GM12875 (cell line): ENCODE data around the gene MFAP3.

ENCODE experiments used
- H3K4me3 ChIP-seq: one replicate; pipeline ENCODE4 v1.5.1; 2011; ENCODE audit warnings: low read depth, low read length, control low read depth
- TF ChIP-seq, protein P1 (sequence below): IDR thresholded peaks from 2 replicates; pipeline ENCODE4 v1.5.1; 2011; ENCODE audit warnings: low read depth, mild to moderate bottlenecking, control low read depth, inconsistent platforms, low read length, moderate library complexity, borderline replicate concordance; ENCODE audit not compliant: insufficient read depth

MFAP3 gene

DNA sequence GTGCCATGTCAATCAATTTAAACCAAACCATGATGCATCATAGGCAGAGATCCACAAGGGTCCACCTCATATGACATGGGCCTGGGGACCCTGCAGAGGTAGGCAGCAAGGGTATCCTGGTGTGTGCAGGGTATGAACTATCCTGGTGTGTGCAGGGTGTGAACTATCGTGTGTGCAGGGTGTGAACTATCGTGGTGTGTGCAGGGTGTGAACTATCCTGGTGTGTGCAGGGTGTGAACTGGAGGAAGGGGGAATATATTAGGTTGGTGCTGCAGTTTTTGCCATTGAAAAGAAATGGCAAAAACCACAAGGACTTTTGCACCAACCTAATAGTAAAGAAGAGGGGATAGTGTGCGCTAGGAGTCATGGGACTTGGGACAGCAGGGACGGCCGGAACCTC is 50.0 kb downstream of the MFAP3 start:
- H3K4me3 ChIP-seq = no peak overlapping the region

DNA sequence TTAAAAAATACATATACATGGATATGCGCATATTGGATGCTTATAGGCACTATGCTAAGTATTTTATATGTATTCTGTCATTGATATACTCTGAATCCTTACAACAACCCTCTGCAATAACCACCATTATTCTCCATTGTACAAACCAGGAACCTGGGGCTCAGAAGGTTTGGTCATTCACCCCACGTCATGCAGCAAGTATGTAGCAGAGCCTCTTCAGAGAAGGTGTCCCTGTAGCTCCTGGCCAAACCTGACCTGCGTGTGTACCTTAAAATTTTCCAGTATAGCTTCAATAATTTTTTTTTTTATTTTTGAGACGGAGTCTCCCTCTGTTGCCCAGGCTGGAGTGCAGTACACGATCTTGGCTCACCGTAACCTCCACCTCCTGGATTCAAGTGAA is 51.9 kb downstream of the MFAP3 start:
- TF ChIP-seq, protein P1, sequence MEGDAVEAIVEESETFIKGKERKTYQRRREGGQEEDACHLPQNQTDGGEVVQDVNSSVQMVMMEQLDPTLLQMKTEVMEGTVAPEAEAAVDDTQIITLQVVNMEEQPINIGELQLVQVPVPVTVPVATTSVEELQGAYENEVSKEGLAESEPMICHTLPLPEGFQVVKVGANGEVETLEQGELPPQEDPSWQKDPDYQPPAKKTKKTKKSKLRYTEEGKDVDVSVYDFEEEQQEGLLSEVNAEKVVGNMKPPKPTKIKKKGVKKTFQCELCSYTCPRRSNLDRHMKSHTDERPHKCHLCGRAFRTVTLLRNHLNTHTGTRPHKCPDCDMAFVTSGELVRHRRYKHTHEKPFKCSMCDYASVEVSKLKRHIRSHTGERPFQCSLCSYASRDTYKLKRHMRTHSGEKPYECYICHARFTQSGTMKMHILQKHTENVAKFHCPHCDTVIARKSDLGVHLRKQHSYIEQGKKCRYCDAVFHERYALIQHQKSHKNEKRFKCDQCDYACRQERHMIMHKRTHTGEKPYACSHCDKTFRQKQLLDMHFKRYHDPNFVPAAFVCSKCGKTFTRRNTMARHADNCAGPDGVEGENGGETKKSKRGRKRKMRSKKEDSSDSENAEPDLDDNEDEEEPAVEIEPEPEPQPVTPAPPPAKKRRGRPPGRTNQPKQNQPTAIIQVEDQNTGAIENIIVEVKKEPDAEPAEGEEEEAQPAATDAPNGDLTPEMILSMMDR = no peak

More for the DNA sequence above, 50.0 kb downstream of the MFAP3 start:
- TF ChIP-seq, protein P1 = no peak

DNA sequence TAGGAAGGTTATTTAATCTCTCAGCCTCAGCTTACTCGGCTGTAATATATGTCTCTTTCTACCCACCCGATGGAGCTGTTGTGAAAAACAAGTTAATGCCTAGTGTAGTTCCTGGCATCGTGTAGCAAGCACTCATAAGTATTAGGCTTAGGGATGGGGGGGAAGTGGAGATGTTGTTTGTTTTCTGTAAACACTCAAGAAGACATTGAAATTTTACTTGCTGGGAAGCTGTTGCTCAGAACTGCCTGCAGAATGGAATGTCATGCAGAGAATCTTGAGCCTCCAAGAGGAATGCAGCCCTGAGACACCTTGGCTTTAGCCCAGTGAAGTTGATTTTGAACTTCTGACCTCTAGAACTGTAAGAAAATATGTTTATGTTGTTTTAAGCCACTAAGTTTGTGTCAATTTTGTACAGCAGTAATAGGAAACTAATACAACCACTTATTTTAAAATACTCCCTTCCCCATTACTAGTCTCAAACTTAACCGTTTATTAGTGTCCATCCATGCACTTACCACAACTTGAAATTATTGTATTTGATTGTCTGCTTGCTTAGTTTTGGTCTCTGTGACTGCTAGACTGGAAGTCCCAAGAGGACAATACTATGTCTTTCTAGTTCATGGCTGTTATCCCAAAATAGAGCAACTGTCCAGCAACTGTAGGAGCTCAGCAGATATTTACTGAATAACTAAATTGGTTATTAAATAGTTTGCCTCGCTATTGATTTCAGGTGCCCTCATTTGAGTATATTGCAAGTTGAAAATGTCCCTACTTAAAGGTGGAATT is 53.8 kb downstream of the MFAP3 start:
- TF ChIP-seq, protein P1 = no peak
- no peak overlapping the region for H3K4me3 ChIP-seq

More for the DNA sequence above, 51.9 kb downstream of the MFAP3 start:
- no peak overlapping the region for H3K4me3 ChIP-seq

DNA sequence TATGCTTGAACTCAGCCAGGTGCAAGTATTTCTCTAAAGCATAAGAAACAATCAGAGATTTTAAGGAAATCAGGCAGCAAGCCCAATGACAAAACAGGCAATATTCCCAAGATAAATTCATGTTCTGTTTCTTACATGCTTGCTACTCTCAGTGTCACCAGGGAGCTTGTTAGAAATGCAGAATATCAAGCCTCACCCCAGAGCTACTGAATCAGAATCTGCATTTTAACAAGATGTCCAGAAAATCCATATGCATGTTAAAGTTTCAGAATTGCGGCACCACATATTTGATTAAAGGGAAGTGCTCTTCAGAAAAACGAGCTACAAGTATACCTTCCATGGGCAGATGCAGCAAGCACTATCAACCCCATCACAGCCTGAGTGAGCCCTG is 54.4 kb downstream of the MFAP3 start:
- TF ChIP-seq, protein P1 = no peak
- H3K4me3 ChIP-seq = no peak overlapping the region

DNA sequence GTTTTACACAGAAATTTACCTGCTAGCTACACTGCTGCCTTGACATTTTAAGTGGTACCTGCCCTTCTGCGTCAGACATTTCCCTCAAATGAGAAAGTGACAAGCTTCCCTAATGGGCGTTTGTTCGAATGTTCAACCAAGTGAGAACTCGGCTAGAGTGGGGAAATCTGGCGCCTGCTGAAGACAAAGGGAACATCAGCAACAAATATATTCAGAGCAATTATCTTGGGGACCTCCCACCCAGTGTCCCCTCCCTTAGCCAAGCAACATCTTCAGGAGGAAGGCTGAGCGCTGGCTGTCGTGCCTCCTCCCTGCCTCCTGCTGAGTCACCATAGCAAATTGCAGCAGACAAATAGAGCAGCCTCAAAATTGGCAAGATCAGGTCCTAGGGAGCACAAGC is 57.1 kb downstream of the MFAP3 start:
- TF ChIP-seq, protein P1 = no peak
- H3K4me3 ChIP-seq = no peak overlapping the region

DNA sequence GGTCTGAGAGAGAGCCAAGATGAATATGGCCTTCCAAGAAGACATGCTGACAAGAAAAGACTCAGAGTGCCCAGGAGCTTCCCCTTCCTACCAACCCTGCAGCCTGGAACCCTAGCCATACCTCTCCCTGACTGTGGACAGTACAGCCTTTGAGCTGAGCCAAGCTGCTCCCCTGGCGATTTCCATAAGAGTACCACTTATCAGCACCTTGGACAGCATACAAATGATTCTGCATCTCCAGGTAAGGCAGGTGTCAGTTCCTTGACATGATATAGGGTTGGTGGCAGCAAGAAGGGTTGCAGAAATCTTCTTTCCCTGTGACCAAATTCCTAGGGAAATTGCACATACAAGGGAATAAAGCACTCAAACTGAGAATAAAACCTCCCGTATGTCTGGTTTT is 58.3 kb downstream of the MFAP3 start:
- no peak overlapping the region for H3K4me3 ChIP-seq
- TF ChIP-seq, protein P1 = no peak

DNA sequence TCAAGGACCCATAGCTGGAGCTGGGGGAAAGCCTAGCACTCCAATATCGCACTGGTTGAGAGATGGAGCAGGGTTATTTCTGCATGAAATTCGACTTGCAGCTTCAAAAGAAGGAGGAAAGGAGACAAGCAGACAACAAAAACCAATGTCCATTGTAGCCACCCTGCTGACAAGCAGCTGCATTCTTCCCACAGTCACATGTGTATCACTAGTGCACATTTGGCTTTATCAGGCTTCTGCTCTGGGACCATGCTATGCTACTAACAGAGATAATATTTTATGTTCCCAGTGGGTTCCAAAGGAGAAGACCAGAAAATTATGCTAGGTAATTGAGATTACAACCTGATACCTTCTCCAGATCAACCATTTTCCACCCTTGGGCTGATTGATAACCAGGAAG is 59.7 kb downstream of the MFAP3 start:
- H3K4me3 ChIP-seq = no peak overlapping the region
- TF ChIP-seq, protein P1 = no peak
